ENCODE data around the gene EVA1A.
A peak's percentile ranks its signal among the peaks of the same experiment; 100 is the strongest.

Gene EVA1A

GRCh38 chr2:75561566-75562512, 1.1 kb upstream of the EVA1A start:
- H3K79me2 ChIP-seq (ENCODE audit: insufficient read depth, low read length) = no peaks in the 10 kb centered on the region
- H2AFZ ChIP-seq (ENCODE audit: low read length) = no peak overlapping the region

GRCh38 chr2:75560022-75560767, 544 bp downstream of the EVA1A start:
- peak overlapping the region; percentile 93 for H2AFZ ChIP-seq (ENCODE audit: low read length)
- peak overlapping the region; percentile 74 for H3K4me3 ChIP-seq (ENCODE audit: low read length, poor library complexity, severe bottlenecking)
- H3K36me3 ChIP-seq (ENCODE audit: insufficient read depth, low read length) = no peaks in the 10 kb centered on the region
- no peaks in the 10 kb centered on the region for H3F3A ChIP-seq (ENCODE audit: low read depth)
- no peaks in the 10 kb centered on the region for H3K79me2 ChIP-seq (ENCODE audit: insufficient read depth, low read length)
- peak overlapping the region; percentile 94 for H3K4me2 ChIP-seq (ENCODE audit: low read depth, low read length, poor library complexity, severe bottlenecking)
- H3K9ac ChIP-seq (ENCODE audit: low read depth, low read length, poor library complexity, severe bottlenecking) = peak overlapping the region; percentile 49
- no peaks in the 10 kb centered on the region for H3K9me2 ChIP-seq (replicated peaks; ENCODE audit: low read depth, low read length)
- H3K27me3 ChIP-seq (ENCODE audit: insufficient read depth, low read length, poor library complexity, severe bottlenecking) = peaks cover 28% of the 10 kb centered on the region
- H4K20me1 ChIP-seq (ENCODE audit: insufficient read depth, low read length, poor library complexity, severe bottlenecking) = no peaks in the 10 kb centered on the region
- peaks cover 32% of the 10 kb centered on the region for H3K4me1 ChIP-seq (ENCODE audit: insufficient read depth, low read length, poor library complexity, severe bottlenecking)
- H3K9me3 ChIP-seq (ENCODE audit: insufficient read depth, low read depth, low read length) = no peaks in the 10 kb centered on the region
- peak; percentile 66 for TF ChIP-seq CTCF (conservative IDR thresholded peaks at IDR 0.05; ENCODE audit: low read length)
- TF ChIP-seq EZH2phosphoT487 (IDR thresholded peaks at IDR 0.05; ENCODE audit: borderline replicate concordance) = no peak

More at GRCh38 chr2:75561566-75562512, 1.1 kb upstream of the EVA1A start:
- Histone ChIP-seq H3K27me3 (ENCODE audit: insufficient read depth, low read length, poor library complexity, severe bottlenecking) (peaks cover 28% of the 10 kb centered on the region), H3K4me1 (ENCODE audit: insufficient read depth, low read length, poor library complexity, severe bottlenecking) (peaks cover 48% of the 10 kb centered on the region), H3K4me3 (ENCODE audit: low read length, poor library complexity, severe bottlenecking) (peak overlapping the region; percentile 74), H3K4me2 (ENCODE audit: low read depth, low read length, poor library complexity, severe bottlenecking) (peak overlapping the region; percentile 94), H3F3A (ENCODE audit: low read depth) (no peaks in the 10 kb centered on the region), H4K20me1 (ENCODE audit: insufficient read depth, low read length, poor library complexity, severe bottlenecking) (no peaks in the 10 kb centered on the region), H3K9me2 (replicated peaks; ENCODE audit: low read depth, low read length) (no peaks in the 10 kb centered on the region), H3K9ac (ENCODE audit: low read depth, low read length, poor library complexity, severe bottlenecking) (no peak overlapping the region), H3K36me3 (ENCODE audit: insufficient read depth, low read length) (no peaks in the 10 kb centered on the region), H3K9me3 (ENCODE audit: insufficient read depth, low read depth, low read length) (no peaks in the 10 kb centered on the region)
- no peak for TF ChIP-seq CTCF (conservative IDR thresholded peaks at IDR 0.05; ENCODE audit: low read length)
- no peak for TF ChIP-seq EZH2phosphoT487 (IDR thresholded peaks at IDR 0.05; ENCODE audit: borderline replicate concordance)

GRCh38 chr2:75559680-75560021, 1.1 kb downstream of the EVA1A start:
- Histone ChIP-seq H3K9me3 (ENCODE audit: insufficient read depth, low read depth, low read length) (no peaks in the 10 kb centered on the region), H3K9me2 (replicated peaks; ENCODE audit: low read depth, low read length) (no peaks in the 10 kb centered on the region), H3K79me2 (ENCODE audit: insufficient read depth, low read length) (no peaks in the 10 kb centered on the region), H3F3A (ENCODE audit: low read depth) (no peaks in the 10 kb centered on the region), H3K4me3 (ENCODE audit: low read length, poor library complexity, severe bottlenecking) (peak overlapping the region; percentile 74), H3K36me3 (ENCODE audit: insufficient read depth, low read length) (no peaks in the 10 kb centered on the region), H3K4me2 (ENCODE audit: low read depth, low read length, poor library complexity, severe bottlenecking) (peak overlapping the region; percentile 94), H3K4me1 (ENCODE audit: insufficient read depth, low read length, poor library complexity, severe bottlenecking) (peaks cover 27% of the 10 kb centered on the region), H3K27me3 (ENCODE audit: insufficient read depth, low read length, poor library complexity, severe bottlenecking) (peaks cover 28% of the 10 kb centered on the region), H2AFZ (ENCODE audit: low read length) (peak overlapping the region; percentile 93), H4K20me1 (ENCODE audit: insufficient read depth, low read length, poor library complexity, severe bottlenecking) (no peaks in the 10 kb centered on the region), H3K9ac (ENCODE audit: low read depth, low read length, poor library complexity, severe bottlenecking) (peak overlapping the region; percentile 49)
- no peak for TF ChIP-seq EZH2phosphoT487 (IDR thresholded peaks at IDR 0.05; ENCODE audit: borderline replicate concordance)
- TF ChIP-seq CTCF (conservative IDR thresholded peaks at IDR 0.05; ENCODE audit: low read length) = no peak
